ENCODE results near the gene TRAPPC5.

The TRAPPC5 gene

GRCh38 chr19:7701654-7702457, 21.2 kb downstream of the TRAPPC5 start, which contains the start of gene FCER2:
Gene FCER2, minus strand, starts transcription at chr19:7702131. Its CDS starts 2,371 bp downstream, at chr19:7699760.
- no peak for DNase-seq

DNA sequence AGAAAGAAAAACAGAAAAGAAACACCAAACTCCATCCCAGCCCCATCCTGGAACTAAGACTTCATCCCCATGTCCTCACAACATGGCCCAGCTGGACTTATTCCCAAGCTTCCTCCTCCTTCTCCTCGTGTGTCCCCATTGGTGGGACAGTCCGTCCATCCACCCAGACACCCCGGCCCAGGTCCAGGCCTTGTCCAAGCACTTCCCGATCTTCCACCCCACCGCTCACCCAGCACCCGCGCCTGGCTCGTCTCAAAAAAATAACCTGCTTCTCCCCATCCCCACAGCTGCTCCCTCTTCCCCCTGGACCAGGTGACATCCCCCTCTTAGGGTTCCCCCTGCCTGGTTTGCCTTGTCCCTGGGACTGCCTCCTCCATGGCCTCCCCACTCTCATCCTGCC, 22.7 kb downstream of the TRAPPC5 start:
- DNase-seq: no peak

GRCh38 chr19:7704280-7705060, 23.8 kb downstream of the TRAPPC5 start:
- no peak for DNase-seq

GRCh38 chr19:7705387-7706187, 25.0 kb downstream of the TRAPPC5 start:
- no peak for DNase-seq

- DNase-seq: no peak
Measured at GRCh38 chr19:7706188-7706954, 25.7 kb downstream of the TRAPPC5 start.

DNA sequence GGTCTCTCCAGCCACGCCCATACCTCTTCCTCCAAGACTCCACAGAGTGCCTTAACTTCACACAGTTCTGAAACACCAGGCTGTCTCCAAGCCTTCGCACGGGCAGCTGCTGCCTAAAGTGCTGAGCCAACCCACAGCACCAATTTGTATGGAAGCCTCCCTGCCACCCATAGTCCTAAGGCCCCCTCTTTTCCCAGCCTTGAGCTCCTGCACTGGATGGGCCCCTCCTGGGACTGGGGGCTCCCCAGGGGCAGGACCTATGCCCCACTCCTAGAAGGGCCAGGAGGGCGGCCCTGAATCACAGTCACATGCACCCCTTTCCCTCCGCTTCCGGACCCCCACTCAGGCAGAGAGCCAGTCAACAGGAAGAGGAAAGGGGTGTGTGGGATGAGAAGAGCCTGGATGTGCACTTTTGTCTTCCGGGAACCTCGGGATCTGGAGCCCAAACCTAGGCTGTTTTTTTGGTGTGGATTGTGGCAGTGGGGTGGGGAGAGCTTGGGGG, 26.4 kb downstream of the TRAPPC5 start:
- no peak for DNase-seq

DNA sequence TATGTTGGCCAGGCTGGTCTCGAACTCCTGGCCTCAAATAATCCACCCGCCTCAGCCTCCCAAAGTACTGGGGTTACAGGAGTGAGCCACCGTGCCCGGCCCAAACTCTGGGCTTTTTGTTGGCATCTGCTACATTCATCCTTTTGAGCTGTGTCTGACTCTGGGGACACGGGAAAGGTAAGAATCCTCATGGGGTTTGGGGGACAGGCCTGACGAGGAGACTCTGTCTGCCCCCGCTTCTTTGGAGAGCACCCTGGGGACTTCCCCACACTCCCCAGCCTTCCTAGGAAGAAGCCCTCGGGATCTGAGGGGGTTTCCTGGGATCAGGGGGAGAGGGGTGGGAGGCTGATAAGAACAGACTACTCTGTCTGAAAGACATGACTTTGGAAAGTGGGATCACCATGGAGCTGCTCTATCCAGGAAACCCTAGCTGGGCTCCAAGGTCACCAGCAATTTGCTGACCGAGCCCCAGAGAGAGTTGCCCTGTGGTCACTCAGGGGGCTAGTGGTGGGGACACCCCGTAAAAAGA, 29.4 kb downstream of the TRAPPC5 start:
- no peak for DNase-seq

DNA sequence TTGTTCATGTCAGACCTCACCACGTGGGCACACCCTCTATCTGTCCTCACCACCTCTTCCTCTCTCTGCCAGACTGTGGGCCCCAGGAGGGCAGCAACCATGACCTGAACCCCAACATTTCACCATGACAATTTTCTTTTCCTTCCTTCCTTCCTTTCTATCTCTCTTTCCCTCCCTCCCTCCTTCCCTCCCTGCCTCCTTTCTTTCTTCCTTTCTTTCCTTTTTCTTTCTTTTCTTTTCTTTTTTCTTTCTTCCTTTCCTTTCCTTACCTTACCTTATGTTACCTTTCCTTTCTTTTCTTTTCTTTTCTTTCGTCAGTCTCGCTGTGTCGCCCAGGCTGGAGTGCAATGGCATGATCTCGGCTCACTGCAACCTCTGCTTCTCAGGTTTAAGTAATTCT, 30.0 kb downstream of the TRAPPC5 start:
- no peak for DNase-seq

DNA sequence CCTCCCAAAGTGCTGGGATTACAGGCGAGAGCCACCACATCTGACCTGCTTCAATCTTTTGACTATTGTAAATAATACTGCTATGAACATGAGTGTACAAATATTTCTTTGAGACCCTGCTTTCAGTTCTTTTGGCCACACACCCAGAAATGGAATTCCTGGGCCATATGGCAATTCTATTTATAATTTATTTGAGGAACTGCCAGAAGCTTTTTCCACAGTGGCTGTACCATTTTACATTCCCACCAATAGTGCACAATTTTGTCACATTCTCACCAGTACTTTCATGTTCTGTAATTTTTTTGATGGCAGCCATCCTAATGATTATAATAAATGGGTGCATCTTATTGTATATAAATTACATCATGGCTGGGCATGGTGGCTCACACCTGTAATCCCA, 35.0 kb downstream of the TRAPPC5 start:
- DNase-seq: no peak

DNA sequence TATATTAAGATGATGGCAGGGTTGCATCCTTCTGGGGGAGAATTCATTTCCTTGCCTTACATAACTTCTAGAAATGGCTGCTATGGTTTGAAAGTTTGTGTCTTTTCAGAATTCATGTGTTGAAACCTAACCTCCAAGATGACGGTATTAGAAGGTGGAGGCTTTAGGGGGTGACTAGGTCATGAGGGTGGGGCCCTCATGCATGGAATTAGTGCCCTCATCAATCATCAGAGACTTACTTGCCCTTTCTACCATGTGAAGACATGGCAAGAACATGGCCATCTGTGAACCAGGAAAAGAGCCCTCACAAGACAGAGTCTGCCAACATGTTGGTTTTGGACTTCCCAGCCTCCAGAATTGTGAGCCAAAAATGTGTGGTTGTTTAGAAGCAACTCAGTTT, 36.1 kb downstream of the TRAPPC5 start:
- no peak for DNase-seq

- no peak for DNase-seq
Measured at GRCh38 chr19:7718668-7719067, 38.0 kb downstream of the TRAPPC5 start.

GRCh38 chr19:7720351-7720750, 39.7 kb downstream of the TRAPPC5 start:
- DNase-seq: no peak

DNA sequence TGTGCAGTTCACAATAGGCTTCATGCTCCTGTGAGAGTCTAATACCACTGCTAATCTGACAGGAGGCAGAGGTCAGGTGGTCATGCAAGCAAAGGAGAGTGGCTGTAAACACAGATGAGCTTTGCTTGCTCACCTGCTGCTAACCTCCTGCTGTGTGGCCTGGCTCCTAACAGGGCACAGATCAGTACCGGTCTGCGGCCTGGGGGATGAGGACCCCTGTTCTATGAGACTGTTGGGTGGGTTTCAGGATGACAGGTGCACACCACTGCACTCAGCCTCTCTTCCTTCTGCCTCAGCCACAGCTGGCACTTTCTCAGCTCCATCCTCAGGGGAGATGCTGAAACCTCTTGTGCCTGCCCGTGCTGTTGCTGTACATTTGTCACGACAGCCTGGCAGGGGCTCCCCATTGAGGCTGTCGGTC, 41.6 kb downstream of the TRAPPC5 start:
- no peak for DNase-seq

GRCh38 chr19:7725791-7726190, 45.2 kb downstream of the TRAPPC5 start:
- no peak for DNase-seq

DNA sequence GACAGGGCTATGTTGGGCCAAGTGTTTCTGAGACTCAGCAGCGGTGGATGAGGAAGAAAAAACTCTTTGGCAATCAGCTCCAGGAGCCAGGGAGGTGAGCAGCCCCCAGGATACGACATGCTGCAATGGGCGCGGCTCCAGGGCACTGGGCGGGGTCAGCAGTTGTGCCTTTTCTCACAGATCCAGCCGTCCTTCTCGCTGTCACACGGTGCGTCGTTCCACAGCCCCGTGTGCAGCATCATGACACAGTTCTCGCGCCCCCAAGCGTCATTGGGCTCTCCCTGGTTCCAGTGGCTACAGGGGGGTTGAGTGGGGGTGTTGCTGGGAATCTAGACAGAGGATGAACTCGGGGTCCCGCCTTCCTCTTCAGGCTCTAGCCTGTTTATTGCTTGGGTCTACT, 48.6 kb downstream of the TRAPPC5 start:
- DNase-seq: no peak

GRCh38 chr19:7729831-7730285, 49.2 kb downstream of the TRAPPC5 start:
- peak; percentile 13 for DNase-seq

GRCh38 chr19:7730286-7731217, 49.9 kb downstream of the TRAPPC5 start:
- no peak for DNase-seq

GRCh38 chr19:7731218-7731595, 50.6 kb downstream of the TRAPPC5 start:
- DNase-seq: no peak

DNA sequence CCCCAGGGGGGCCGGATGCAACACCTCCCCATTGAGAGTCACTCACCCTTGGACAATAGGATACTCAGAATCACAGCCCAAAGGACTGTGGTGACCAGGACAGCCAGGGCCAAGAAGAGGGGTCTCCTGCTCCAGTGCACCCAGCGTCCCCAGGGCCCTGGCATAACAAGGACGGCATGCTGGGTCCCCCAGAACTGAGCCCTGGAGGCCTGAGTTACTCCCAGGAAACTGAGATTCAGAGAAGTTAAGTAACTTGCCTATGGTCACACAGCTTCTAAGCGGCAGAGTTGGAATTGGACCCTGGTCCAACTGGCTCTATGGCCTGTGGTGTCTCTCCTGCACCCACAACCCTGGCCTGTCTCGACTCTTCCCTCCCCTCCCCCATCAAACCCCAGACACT, 51.0 kb downstream of the TRAPPC5 start:
- DNase-seq: no peak

DNA sequence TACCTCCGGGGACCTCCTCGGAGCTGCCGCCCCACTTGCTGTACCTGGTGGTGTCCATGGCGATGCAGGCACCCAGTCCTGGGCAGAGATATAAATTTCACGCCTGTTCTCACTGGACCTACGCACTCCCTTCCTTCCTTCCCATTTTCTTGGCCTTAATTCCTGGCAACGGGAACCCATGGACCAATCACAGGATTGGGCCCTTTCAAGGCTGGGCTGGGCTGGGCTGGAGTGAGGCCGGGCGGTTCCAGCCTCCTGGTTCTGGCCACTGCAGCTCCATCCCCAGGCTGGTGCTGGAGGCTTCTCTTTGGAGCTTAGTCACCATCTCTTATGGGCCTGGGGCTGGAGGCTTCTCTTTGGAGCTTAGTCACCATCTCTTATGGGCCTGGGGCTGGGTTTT, 51.4 kb downstream of the TRAPPC5 start, which contains the start of gene CLEC4G:
Gene CLEC4G, minus strand, starts transcription at position 66 of the 400 bp plus-strand sequence. Its CDS starts 8 bp downstream, at position 58.
- no peak for DNase-seq

DNA sequence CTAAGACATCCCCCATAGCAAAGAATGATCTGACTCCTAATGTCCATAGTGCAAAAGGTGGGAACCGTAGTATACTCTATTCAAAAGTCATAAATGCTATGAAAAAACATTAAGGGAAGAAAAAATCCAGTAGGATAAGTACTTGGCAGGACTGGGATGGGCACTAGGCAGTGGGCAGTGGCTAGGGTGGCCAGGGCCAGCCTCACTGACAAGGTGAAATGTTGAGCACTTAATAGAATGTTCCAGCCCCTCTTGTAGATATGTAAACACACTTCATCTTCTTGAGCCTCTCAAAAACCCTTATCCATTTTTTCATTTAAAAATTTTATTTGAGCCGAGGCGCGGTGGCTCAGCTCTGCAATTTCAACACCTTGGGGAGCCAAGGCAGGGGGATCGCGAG, 52.7 kb downstream of the TRAPPC5 start:
- no peak for DNase-seq
